ENCODE measurements around the gene PGM2L1. TPM values are rescaled to one million over a fixed set of nuclear protein-coding genes. Genes with fewer than 3 reads are reported as not detected.

Gene PGM2L1
- total RNA-seq, 4 donors from 2014 or later = 2.4 to 9.3 (median 6.2) TPM

DNA sequence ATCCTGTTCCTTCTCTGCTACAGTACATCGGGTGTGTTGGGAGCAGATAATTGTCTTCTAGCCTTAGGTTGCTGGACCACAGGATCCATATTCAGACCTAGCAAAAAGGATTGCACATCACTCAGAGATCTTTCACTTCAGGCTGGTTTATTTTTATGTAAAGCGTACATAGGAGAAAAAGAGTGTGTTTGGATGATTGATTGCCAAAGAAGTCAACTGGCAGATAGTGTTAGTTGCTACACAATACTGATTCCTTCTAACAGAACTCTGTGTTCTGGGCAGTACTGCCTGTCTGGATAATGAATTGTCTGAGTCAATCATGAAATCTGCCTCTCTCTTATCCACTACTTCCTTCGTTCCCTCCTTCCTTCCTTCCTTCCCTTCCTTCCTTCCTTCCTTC, 31.0 kb upstream of the PGM2L1 start:
- 83 to 84% methylated on average over 3 of the region's 3 CpGs for WGBS, 2 donors

DNA sequence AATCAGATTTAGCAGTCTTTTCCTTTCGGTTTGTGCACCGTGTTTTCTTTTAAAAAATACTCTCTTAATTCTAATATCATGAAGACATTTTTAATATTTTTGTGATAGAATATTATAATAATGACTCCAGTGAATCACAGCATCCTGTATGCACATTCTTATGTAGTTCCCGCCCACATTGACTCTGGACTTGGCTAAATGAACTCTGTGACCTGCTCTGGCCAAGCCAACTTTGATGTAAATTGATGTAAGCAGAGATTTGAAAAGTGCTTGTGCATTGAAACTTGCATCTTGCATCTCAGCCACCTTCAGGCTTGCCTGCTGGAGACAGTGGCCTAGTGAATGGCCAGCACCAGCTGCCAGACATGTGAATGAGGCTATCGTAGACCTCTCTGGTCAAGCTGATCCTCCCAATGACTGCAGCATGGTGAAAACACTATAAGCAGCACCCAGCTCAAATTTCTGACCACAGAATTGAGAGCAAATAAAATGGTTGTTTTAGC, 29.2 kb upstream of the PGM2L1 start:
- no peaks in the 10 kb centered on the region for H3K4me1 ChIP-seq
- H3K36me3 ChIP-seq = no peaks in the 10 kb centered on the region
- 48 to 73% methylated on average over 4 of the region's 4 CpGs for WGBS, 2 donors
- H3K27ac ChIP-seq = no peak overlapping the region
- no peak overlapping the region for H3K4me3 ChIP-seq
- no peak for DNase-seq (ENCODE audit: low spot score in 2 of 2)
- peaks cover 0 to 23% (median 0%) of the 10 kb centered on the region in 4 donors for H3K9me3 ChIP-seq
- no peaks in the 10 kb centered on the region for H3K27me3 ChIP-seq
- TF ChIP-seq, protein P1, sequence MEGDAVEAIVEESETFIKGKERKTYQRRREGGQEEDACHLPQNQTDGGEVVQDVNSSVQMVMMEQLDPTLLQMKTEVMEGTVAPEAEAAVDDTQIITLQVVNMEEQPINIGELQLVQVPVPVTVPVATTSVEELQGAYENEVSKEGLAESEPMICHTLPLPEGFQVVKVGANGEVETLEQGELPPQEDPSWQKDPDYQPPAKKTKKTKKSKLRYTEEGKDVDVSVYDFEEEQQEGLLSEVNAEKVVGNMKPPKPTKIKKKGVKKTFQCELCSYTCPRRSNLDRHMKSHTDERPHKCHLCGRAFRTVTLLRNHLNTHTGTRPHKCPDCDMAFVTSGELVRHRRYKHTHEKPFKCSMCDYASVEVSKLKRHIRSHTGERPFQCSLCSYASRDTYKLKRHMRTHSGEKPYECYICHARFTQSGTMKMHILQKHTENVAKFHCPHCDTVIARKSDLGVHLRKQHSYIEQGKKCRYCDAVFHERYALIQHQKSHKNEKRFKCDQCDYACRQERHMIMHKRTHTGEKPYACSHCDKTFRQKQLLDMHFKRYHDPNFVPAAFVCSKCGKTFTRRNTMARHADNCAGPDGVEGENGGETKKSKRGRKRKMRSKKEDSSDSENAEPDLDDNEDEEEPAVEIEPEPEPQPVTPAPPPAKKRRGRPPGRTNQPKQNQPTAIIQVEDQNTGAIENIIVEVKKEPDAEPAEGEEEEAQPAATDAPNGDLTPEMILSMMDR (IDR thresholded peaks at IDR 0.05) = no peak
- TF ChIP-seq EP300 (IDR thresholded peaks at IDR 0.05) (no peak), POLR2A (IDR thresholded peaks at IDR 0.05) (no peak)

More for the DNA sequence above, 31.0 kb upstream of the PGM2L1 start:
- Histone ChIP-seq H3K4me3 (no peak overlapping the region), H3K36me3 (no peaks in the 10 kb centered on the region), H3K27me3 (no peaks in the 10 kb centered on the region), H3K27ac (no peak overlapping the region), H3K4me1 (no peaks in the 10 kb centered on the region), H3K9me3 (peaks cover 0 to 23% (median 0%) of the 10 kb centered on the region in 4 donors)
- TF ChIP-seq POLR2A (IDR thresholded peaks at IDR 0.05) = no peak
- TF ChIP-seq EP300 (IDR thresholded peaks at IDR 0.05) = no peak
- TF ChIP-seq, protein P1 (IDR thresholded peaks at IDR 0.05) = no peak
- no peak for DNase-seq (ENCODE audit: low spot score in 2 of 2)

DNA sequence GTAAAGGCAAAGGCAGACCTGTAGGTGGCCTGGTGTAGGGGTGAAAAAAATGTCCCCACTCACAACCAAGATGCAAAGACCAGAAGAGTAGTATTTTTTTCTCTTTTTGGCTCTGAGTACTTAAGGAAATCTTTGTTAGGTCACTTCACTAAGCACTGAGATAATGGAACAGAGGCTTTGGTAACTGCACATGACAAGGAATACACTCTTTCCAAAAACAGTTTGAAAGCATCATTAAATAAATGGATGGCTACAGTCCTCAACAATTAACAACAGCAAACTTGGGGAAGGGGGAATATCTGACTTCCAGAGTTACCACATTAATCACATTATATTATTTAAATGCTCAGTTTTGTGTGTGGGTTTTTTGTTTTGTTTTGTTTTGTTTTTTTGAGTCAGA, 26.9 kb upstream of the PGM2L1 start:
- H3K27me3 ChIP-seq = no peaks in the 10 kb centered on the region
- H3K4me3 ChIP-seq = no peak overlapping the region
- DNase-seq (ENCODE audit: low spot score in 2 of 2) = no peak
- H3K27ac ChIP-seq = no peak overlapping the region
- peaks cover 0 to 23% (median 0%) of the 10 kb centered on the region in 4 donors for H3K9me3 ChIP-seq
- TF ChIP-seq EP300 (IDR thresholded peaks at IDR 0.05) (no peak), POLR2A (IDR thresholded peaks at IDR 0.05) (no peak)
- TF ChIP-seq, protein P1 (IDR thresholded peaks at IDR 0.05) = no peak
- no peaks in the 10 kb centered on the region for H3K36me3 ChIP-seq
- no peaks in the 10 kb centered on the region for H3K4me1 ChIP-seq

DNA sequence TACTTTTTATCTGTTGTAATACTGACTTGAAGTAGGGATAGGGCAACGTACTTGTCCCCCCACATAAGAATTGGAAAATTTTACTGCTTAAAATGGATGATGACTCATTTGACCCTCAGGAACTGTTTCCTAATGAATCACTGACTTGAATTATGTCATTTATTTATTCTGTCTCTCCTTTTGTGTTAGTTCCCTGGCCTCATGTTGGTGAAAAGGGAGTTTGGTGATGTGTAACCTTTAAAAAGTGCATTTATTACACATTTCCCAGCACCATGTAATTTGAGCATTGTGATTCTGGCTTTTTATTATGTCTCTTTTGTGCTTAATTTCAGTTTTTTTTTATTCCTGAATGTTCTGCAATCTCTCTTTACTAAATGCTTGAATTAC, 20.3 kb upstream of the PGM2L1 start:
- WGBS, 2 donors = 5 to 27% methylated on average over 1 of the region's 1 CpG
- H3K4me1 ChIP-seq = peaks cover 0 to 25% (median 0%) of the 10 kb centered on the region in 4 donors
- no peak overlapping the region for H3K4me3 ChIP-seq
- TF ChIP-seq, protein P1 (IDR thresholded peaks at IDR 0.05) = no peak
- TF ChIP-seq EP300 (IDR thresholded peaks at IDR 0.05) = peak in 1 of 2 donors; percentile 69
- H3K27ac ChIP-seq = peak overlapping the region; percentile 17 to 89 (median 71)
- no peaks in the 10 kb centered on the region for H3K36me3 ChIP-seq
- H3K27me3 ChIP-seq = no peaks in the 10 kb centered on the region
- no peak for DNase-seq (ENCODE audit: low spot score in 2 of 2)
- no peaks in the 10 kb centered on the region for H3K9me3 ChIP-seq

DNA sequence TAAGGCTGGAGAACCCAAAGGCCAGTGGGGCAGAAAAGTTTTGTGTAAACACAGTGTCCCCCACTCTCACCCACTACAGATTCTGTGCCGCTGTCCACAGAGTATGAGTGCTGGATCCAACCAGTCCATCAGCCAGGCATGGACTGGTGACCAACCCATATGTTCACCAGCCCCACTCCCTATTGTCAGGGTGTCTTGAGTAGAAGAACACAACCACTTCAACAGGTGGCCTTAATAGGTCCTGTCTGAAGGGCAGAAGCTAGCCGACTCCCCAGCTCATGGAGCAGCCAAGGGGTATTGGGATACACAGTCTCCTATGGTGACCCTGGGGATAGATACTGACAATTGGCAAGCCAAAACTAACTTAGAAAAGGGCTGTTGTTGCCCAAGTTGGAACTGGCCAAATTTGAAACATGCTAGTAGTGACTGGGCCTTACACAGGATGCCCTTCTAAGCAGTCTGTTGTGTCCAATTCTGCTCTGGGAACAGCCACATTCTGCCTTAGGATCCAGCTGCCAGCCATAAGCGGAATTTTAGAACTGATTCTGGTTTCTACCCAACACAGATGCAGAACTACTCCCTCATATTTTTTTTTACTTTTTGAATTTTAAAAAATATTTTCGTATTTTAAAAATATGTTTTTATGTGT, 19.8 kb upstream of the PGM2L1 start:
- no peaks in the 10 kb centered on the region for H3K9me3 ChIP-seq
- H3K27me3 ChIP-seq = no peaks in the 10 kb centered on the region
- peak overlapping the region; percentile 56 to 89 (median 78) for H3K27ac ChIP-seq
- no peak overlapping the region for H3K4me3 ChIP-seq
- WGBS, 2 donors = 68 to 73% methylated on average over 4 of the region's 4 CpGs
- H3K4me1 ChIP-seq = peaks cover 0 to 25% (median 0%) of the 10 kb centered on the region in 4 donors
- H3K36me3 ChIP-seq = no peaks in the 10 kb centered on the region
- no peak for DNase-seq (ENCODE audit: low spot score in 2 of 2)
- no peak for TF ChIP-seq POLR2A (IDR thresholded peaks at IDR 0.05)
